ENCODE measurements around the gene KIZ.

The KIZ gene

GRCh38 chr20:21269772-21270171 is 143.9 kb downstream of the KIZ start:
- no peak for TF ChIP-seq CTCF (IDR thresholded peaks at IDR 0.05; ENCODE audit: control insufficient read depth, extremely low read depth, insufficient read depth)
- DNase-seq (ENCODE audit: low read depth) = no peak

GRCh38 chr20:21270806-21271205 is 144.9 kb downstream of the KIZ start:
- TF ChIP-seq CTCF (IDR thresholded peaks at IDR 0.05; ENCODE audit: control insufficient read depth, extremely low read depth, insufficient read depth) = no peak
- no peak overlapping the region for H3K4me3 ChIP-seq (ENCODE audit: low read depth, low read length)
- no peak for DNase-seq (ENCODE audit: low read depth)

More at GRCh38 chr20:21269772-21270171, 143.9 kb downstream of the KIZ start:
- H3K4me3 ChIP-seq (ENCODE audit: low read depth, low read length) = no peak overlapping the region

- no peak for TF ChIP-seq CTCF (IDR thresholded peaks at IDR 0.05; ENCODE audit: control insufficient read depth, extremely low read depth, insufficient read depth)
Observed at GRCh38 chr20:21272279-21272678, 146.4 kb downstream of the KIZ start.

GRCh38 chr20:21272679-21273078 is 146.8 kb downstream of the KIZ start:
- no peak overlapping the region for H3K4me3 ChIP-seq (ENCODE audit: low read depth, low read length)
- no peak for TF ChIP-seq CTCF (IDR thresholded peaks at IDR 0.05; ENCODE audit: control insufficient read depth, extremely low read depth, insufficient read depth)
- no peak for DNase-seq (ENCODE audit: low read depth)

More at GRCh38 chr20:21272279-21272678, 146.4 kb downstream of the KIZ start:
- no peak for DNase-seq (ENCODE audit: low read depth)
- no peak overlapping the region for H3K4me3 ChIP-seq (ENCODE audit: low read depth, low read length)

- no peak for TF ChIP-seq CTCF (IDR thresholded peaks at IDR 0.05; ENCODE audit: control insufficient read depth, extremely low read depth, insufficient read depth)
- peak; percentile 21 for DNase-seq (ENCODE audit: low read depth)
Observed at GRCh38 chr20:21273755-21274386, 148.0 kb downstream of the KIZ start.

GRCh38 chr20:21278829-21279228 is 152.9 kb downstream of the KIZ start:
- TF ChIP-seq CTCF (IDR thresholded peaks at IDR 0.05; ENCODE audit: control insufficient read depth, extremely low read depth, insufficient read depth) = no peak
- no peak for DNase-seq (ENCODE audit: low read depth)
- no peak overlapping the region for H3K4me3 ChIP-seq (ENCODE audit: low read depth, low read length)

More at GRCh38 chr20:21273755-21274386, 148.0 kb downstream of the KIZ start:
- H3K4me3 ChIP-seq (ENCODE audit: low read depth, low read length) = no peak overlapping the region

All from LNCaP clone FGC (cell line).